ENCODE data around the gene RHEB. TPM values are rescaled to one million over a fixed set of nuclear protein-coding genes. Genes with fewer than 3 reads are reported as not detected.

The RHEB gene
- total RNA-seq, 1 experiment from 2014 or later = 114 TPM

GRCh38 chr7:151489498-151489897 is 30.2 kb downstream of the RHEB start:
- Histone ChIP-seq H3K18ac (ENCODE audit: insufficient read length, low read depth, low read length) (no peak overlapping the region), H2AFZ (ENCODE audit: low read length) (no peak overlapping the region), H2BK20ac (ENCODE audit: low read depth, low read length, poor library complexity, severe bottlenecking) (no peak overlapping the region), H3K79me1 (ENCODE audit: insufficient read depth, low read depth, low read length, poor library complexity, severe bottlenecking) (peaks cover 13% of the 10 kb centered on the region), H2BK15ac (ENCODE audit: low read depth, low read length) (no peak overlapping the region), H3K23me2 (ENCODE audit: insufficient read length, low read depth, low read length, poor library complexity, severe bottlenecking) (no peaks in the 10 kb centered on the region), H3K4ac (ENCODE audit: low read depth, low read length) (no peak overlapping the region), H3T11ph (ENCODE audit: low read length) (no peak overlapping the region), H3K23ac (ENCODE audit: insufficient read length, low read depth, low read length) (no peak overlapping the region), H3K4me1 (ENCODE audit: insufficient read depth, low read length) (peaks cover 8% of the 10 kb centered on the region), H3K27me3 (ENCODE audit: insufficient read depth, low read length) (no peaks in the 10 kb centered on the region), H4K20me1 (ENCODE audit: control insufficient read depth, insufficient read depth, insufficient read length) (no peaks in the 10 kb centered on the region), H4K8ac (replicated peaks; ENCODE audit: insufficient read length, low read depth, low read length) (no peak overlapping the region), H2BK12ac (ENCODE audit: insufficient read length, low read depth, low read length) (no peak overlapping the region), H2BK5ac (ENCODE audit: insufficient read length, low read length) (no peak overlapping the region), H4K91ac (ENCODE audit: insufficient read length, low read depth, low read length) (no peak overlapping the region), H3K4me2 (ENCODE audit: insufficient read depth, insufficient read length, low read length) (no peak overlapping the region), H2BK120ac (ENCODE audit: low read depth, low read length, poor library complexity, severe bottlenecking) (no peak overlapping the region), H2AK5ac (ENCODE audit: insufficient read length, low read length) (no peak overlapping the region), H3K56ac (ENCODE audit: insufficient read length, low read depth, low read length) (no peak overlapping the region), H3K9ac (ENCODE audit: extremely low read depth, insufficient read length, low read length) (no peak overlapping the region), H4K5ac (ENCODE audit: insufficient read length, low read depth, low read length) (no peak overlapping the region), H3K79me2 (ENCODE audit: insufficient read depth, low read length) (peaks cover 15% of the 10 kb centered on the region), H3K14ac (ENCODE audit: insufficient read depth, low read length) (no peak overlapping the region), H3K9me3 (ENCODE audit: control insufficient read depth, low read depth, low read length) (no peaks in the 10 kb centered on the region), H3K27ac (ENCODE audit: insufficient read length, low read depth, low read length) (no peak overlapping the region)
- TF ChIP-seq CTCF (conservative IDR thresholded peaks at IDR 0.05) = no peak
- DNase-seq = no peak
- no CpG with 5 or more reads among the region's 2 CpGs for WGBS (ENCODE audit: extremely low coverage, insufficient read length, low lambda C conversion rate)
- Mint-ChIP-seq H3K27ac (peak overlapping the region in 1 of 3 experiments; percentile 7; a peak in 3 of 7 replicates), H3K27me3 (ENCODE audit: low read depth) (peaks cover 1% of the 10 kb centered on the region; the same call in 1 of the 2 replicates), H3K9me3 (no peaks in the 10 kb centered on the region; a peak in 1 of 5 replicates), H3K36me3 (ENCODE audit: insufficient read depth in 1 of 3, low read depth in 3 of 3) (peaks cover 28 to 61% (median 60%) of the 10 kb centered on the region in 3 experiments; a peak in 6 of 7 replicates), H3K4me1 (peaks cover 30 to 40% of the 10 kb centered on the region in 2 experiments), H3K4me3 (no peak overlapping the region)

Data from H9 (cell line).